ENCODE measurements around the gene NDUFA3. TPM values are rescaled to one million over a fixed set of nuclear protein-coding genes. Genes with fewer than 3 reads are reported as not detected.

Gene NDUFA3
- total RNA-seq, 1 donor from 2014 or later, result 77.4 TPM

DNA sequence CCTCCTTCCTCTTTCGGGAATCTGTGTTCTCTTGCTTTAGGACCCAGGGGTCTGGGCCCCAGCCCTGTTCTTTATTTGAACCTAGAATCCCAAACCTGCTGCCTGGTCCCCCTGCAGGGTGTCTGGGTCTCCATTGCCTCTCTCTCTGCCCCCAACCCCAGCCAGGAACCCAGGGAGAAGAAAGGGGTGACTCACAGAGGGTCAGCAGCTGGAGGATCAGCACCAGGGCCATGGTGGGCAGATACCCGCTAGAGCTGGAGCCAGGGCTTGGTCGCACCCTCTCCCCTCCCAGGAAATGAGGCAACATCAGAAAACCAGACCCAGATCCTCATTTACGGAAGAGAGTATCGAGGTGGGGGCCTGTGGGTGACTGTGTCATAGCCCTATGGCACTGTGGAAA is 2.1 kb upstream of the NDUFA3 start, which contains the start of gene OSCAR:
Gene OSCAR (minus strand): TSS at position 243 of the 400 bp plus-strand sequence. CDS start 11 bp downstream, at position 232.
- DNase-seq (ENCODE audit: low spot score), result peak; percentile 37
- no peak within 1 kb of the TSS for H3K27ac Mint-ChIP-seq (ENCODE audit: unreplicated experiment)
- peaks cover 2% of the 10 kb centered on the region for H3K27me3 Mint-ChIP-seq (ENCODE audit: low read depth)
- H3K9me3 Mint-ChIP-seq (ENCODE audit: low read depth), result no peaks in the 10 kb centered on the region
- peaks cover 20% of the 10 kb centered on the region for H3K4me1 Mint-ChIP-seq (ENCODE audit: low read depth)
- peak within 1 kb of the TSS; percentile 9 for H3K4me3 Mint-ChIP-seq (ENCODE audit: unreplicated experiment)
- H3K36me3 Mint-ChIP-seq (ENCODE audit: low read depth), result no peaks in the 10 kb centered on the region
- TF ChIP-seq, protein P1, sequence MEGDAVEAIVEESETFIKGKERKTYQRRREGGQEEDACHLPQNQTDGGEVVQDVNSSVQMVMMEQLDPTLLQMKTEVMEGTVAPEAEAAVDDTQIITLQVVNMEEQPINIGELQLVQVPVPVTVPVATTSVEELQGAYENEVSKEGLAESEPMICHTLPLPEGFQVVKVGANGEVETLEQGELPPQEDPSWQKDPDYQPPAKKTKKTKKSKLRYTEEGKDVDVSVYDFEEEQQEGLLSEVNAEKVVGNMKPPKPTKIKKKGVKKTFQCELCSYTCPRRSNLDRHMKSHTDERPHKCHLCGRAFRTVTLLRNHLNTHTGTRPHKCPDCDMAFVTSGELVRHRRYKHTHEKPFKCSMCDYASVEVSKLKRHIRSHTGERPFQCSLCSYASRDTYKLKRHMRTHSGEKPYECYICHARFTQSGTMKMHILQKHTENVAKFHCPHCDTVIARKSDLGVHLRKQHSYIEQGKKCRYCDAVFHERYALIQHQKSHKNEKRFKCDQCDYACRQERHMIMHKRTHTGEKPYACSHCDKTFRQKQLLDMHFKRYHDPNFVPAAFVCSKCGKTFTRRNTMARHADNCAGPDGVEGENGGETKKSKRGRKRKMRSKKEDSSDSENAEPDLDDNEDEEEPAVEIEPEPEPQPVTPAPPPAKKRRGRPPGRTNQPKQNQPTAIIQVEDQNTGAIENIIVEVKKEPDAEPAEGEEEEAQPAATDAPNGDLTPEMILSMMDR (IDR thresholded peaks at IDR 0.05), result no peak

DNA sequence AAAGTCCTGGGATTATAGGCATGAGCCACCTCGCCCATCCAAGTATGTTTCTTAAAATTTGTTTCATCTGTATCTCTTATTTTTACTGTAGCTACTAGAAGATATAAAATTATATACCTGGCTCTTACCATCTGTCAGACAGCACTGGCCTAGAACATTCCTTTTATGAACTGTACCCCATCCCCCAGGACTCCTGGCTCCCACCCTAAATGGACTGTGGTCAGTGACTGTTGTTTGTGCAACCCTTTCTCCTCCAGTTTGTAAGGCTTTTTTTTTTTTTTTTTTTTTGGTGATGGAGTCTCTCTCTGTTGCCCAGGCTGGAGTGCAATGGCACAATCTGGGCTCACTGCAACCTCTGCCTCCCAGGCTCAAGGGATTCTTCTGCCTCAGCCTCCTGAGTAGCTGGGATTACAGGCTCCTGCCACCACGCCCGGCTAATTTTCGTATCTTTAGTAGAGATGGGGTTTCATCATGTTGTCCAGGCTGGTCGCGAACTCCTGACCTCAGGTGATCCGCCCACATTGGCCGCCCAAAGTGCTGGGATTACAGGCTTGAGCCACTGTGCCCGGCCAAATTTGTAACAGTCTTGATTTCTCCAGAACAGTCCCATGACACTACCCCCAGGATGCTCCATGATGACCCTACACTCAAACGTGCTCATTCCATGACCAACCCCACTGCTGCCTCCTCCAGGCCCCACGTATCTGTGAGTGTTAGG is 2.5 kb downstream of the NDUFA3 start:
- no peaks in the 10 kb centered on the region for H3K27me3 Mint-ChIP-seq (ENCODE audit: low read depth)
- no peak overlapping the region for H3K27ac Mint-ChIP-seq (ENCODE audit: unreplicated experiment)
- TF ChIP-seq, protein P1 (IDR thresholded peaks at IDR 0.05), result no peak
- H3K36me3 Mint-ChIP-seq (ENCODE audit: low read depth), result peaks cover 13% of the 10 kb centered on the region
- DNase-seq (ENCODE audit: low spot score), result peak; percentile 47
- H3K9me3 Mint-ChIP-seq (ENCODE audit: low read depth), result no peaks in the 10 kb centered on the region
- H3K4me3 Mint-ChIP-seq (ENCODE audit: unreplicated experiment), result no peak overlapping the region
- peaks cover 11% of the 10 kb centered on the region for H3K4me1 Mint-ChIP-seq (ENCODE audit: low read depth)

DNA sequence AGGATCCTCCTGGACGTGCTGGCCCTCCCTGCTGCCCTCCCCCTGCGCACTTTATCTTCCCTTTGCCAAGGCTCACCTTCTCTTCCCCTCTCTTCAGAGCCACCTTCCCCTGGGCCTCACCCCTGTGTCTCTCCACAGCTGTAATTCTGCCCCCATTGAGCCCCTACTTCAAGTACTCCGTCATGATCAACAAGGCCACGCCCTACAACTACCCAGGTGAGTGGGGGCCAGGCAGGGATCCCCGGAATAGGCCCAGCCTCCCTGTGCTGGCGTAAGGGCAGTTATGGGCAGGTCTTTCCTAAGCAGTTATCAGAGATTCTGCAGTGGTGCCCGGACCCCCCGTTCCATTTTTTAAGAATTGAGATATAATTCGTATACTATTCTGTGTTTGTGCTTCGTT is 3.1 kb downstream of the NDUFA3 start:
- Mint-ChIP-seq H3K36me3 (ENCODE audit: low read depth) (peaks cover 17% of the 10 kb centered on the region), H3K4me1 (ENCODE audit: low read depth) (peaks cover 11% of the 10 kb centered on the region), H3K27ac (ENCODE audit: unreplicated experiment) (no peak overlapping the region), H3K9me3 (ENCODE audit: low read depth) (no peaks in the 10 kb centered on the region), H3K27me3 (ENCODE audit: low read depth) (no peaks in the 10 kb centered on the region), H3K4me3 (ENCODE audit: unreplicated experiment) (no peak overlapping the region)
- DNase-seq (ENCODE audit: low spot score), result peak; percentile 59
- TF ChIP-seq, protein P1 (IDR thresholded peaks at IDR 0.05), result no peak

DNA sequence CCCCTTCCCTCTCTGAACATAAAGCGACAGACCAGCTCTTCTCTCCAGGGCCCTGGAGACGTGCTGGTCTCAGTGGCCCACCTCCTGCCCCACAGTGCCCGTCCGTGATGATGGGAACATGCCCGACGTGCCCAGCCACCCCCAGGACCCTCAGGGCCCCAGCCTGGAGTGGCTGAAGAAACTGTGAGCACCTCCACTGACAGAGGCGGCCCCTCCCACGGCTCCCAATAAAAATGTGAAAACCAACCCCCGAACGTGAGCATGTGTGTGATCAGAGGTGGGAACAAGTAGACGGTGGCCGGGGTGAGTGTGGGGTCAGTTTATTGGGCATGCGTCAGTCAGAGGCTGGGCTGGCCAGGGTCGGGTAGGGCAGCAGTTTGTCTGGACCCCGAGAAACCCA is 4.1 kb downstream of the NDUFA3 start:
- TF ChIP-seq, protein P1 (IDR thresholded peaks at IDR 0.05), result no peak
- peak; percentile 70 for DNase-seq (ENCODE audit: low spot score)
- Mint-ChIP-seq H3K36me3 (ENCODE audit: low read depth) (peaks cover 19% of the 10 kb centered on the region), H3K9me3 (ENCODE audit: low read depth) (no peaks in the 10 kb centered on the region), H3K4me3 (ENCODE audit: unreplicated experiment) (no peak overlapping the region), H3K27ac (ENCODE audit: unreplicated experiment) (no peak overlapping the region), H3K4me1 (ENCODE audit: low read depth) (peaks cover 11% of the 10 kb centered on the region), H3K27me3 (ENCODE audit: low read depth) (no peaks in the 10 kb centered on the region)

DNA sequence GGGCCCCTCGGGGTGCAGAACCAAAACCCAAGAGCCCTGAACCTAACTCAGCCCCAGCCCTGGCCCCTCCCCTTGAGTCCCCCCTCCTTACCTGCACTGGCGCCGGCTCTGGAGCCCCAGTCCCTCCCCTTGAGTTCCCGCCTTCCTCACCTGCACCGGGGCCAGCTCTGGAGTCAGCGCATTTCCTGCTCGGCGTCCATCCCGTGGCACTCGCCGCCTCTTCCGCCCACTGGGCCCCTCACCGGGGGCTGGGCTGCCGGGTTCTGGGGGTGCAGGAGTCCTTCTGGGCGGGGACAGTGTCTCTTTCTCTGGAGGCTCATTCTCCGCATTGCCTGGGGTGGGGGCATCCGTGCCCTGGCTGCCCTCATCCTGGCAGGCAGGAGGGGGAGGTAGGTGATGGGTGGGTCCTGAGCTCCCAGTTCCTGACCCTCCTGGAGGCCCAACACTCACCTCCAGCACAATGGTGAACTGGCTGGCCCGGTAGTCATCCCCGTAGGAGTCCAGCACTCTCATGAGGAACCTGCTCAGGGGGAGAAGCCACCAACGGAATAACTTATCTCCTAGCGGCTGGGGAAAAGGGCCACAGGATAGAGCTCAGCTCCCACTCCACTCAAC is 5.3 kb downstream of the NDUFA3 start:
- Mint-ChIP-seq H3K4me1 (ENCODE audit: low read depth) (peaks cover 5% of the 10 kb centered on the region), H3K4me3 (ENCODE audit: unreplicated experiment) (no peak overlapping the region), H3K9me3 (ENCODE audit: low read depth) (no peaks in the 10 kb centered on the region), H3K27me3 (ENCODE audit: low read depth) (no peaks in the 10 kb centered on the region), H3K27ac (ENCODE audit: unreplicated experiment) (no peak overlapping the region), H3K36me3 (ENCODE audit: low read depth) (peaks cover 19% of the 10 kb centered on the region)
- DNase-seq (ENCODE audit: low spot score), result peak; percentile 62
- TF ChIP-seq, protein P1 (IDR thresholded peaks at IDR 0.05), result no peak

Data from chondrocyte (in vitro differentiated cells).